HL-60 (cell line): ENCODE results near the gene NMU.

Experiments
- DNase-seq, 2 experiments: peaks; one replicate each; pipeline ENCODE4 v3.0.0-alpha.2; 2010 to 2020; ENCODE audit warnings: low read depth in 1 of 2, low spot score in 1 of 2
- H3K27ac ChIP-seq: fragments of 250-450 bp; sonication (Bioruptor Pico); replicated peaks from 2 replicates; pipeline ENCODE4 v1.5.1; 2020; ENCODE audit warnings: mild to moderate bottlenecking, moderate library complexity
- H3K27me3 ChIP-seq: fragments of 250-450 bp; sonication (Bioruptor Pico); 2 replicates; pipeline ENCODE4 v1.5.1; 2021; ENCODE audit warnings: mild to moderate bottlenecking, moderate library complexity; ENCODE audit not compliant: insufficient read depth, poor library complexity, severe bottlenecking
- H3K4me3 ChIP-seq: replicated peaks from 2 replicates; pipeline ENCODE4 v1.5.1; 2011; ENCODE audit warnings: mild to moderate bottlenecking, control low read depth, low read length; ENCODE audit not compliant: insufficient read depth
- CTCF ChIP-seq: IDR thresholded peaks from one replicate; pipeline ENCODE4 v1.5.1; 2011; ENCODE audit warnings: low read length, control low read depth, inconsistent platforms; ENCODE audit not compliant: insufficient read depth
- GABPA ChIP-seq: IDR thresholded peaks from 2 replicates; pipeline ENCODE4 v1.6.1; 2012; ENCODE audit warnings: low read depth
- POLR2AphosphoS5 ChIP-seq: IDR thresholded peaks from 2 replicates; pipeline ENCODE4 v1.6.1; 2012; ENCODE audit warnings: low read depth
- REST ChIP-seq: IDR thresholded peaks from 2 replicates; pipeline ENCODE4 v1.6.1; 2012; ENCODE audit warnings: low read depth; ENCODE audit not compliant: insufficient replicate concordance
- SPI1 ChIP-seq: IDR thresholded peaks from 2 replicates; pipeline ENCODE4 v1.6.1; 2012; ENCODE audit warnings: low read depth, mild to moderate bottlenecking, borderline replicate concordance

NMU gene

GRCh38 chr4:55634417-55635128, 1.5 kb downstream of the NMU start:
- H3K27me3 ChIP-seq, result peaks cover 32% of the 10 kb centered on the region
- DNase-seq, result no peak
- no peak overlapping the region for H3K4me3 ChIP-seq
- no peak overlapping the region for H3K27ac ChIP-seq
- TF ChIP-seq REST, result no peak
- TF ChIP-seq CTCF, result no peak
- TF ChIP-seq SPI1, result no peak
- TF ChIP-seq GABPA, result no peak
- TF ChIP-seq POLR2AphosphoS5, result no peak

- H3K4me3 ChIP-seq, result no peak overlapping the region
These were observed 2.2 kb downstream of the NMU start for GRCh38 chr4:55633903-55634302.

More at GRCh38 chr4:55633903-55634302, 2.2 kb downstream of the NMU start:
- TF ChIP-seq CTCF, result no peak
- TF ChIP-seq REST, result no peak
- no peak for TF ChIP-seq POLR2AphosphoS5
- TF ChIP-seq SPI1, result no peak
- no peak for TF ChIP-seq GABPA
- no peak for DNase-seq
- H3K27ac ChIP-seq, result no peak overlapping the region
- H3K27me3 ChIP-seq, result peaks cover 32% of the 10 kb centered on the region
